ENCODE measurements around the gene MEMO1.
"Not testable (repeated sequence)": the region's sequence is repeated elsewhere in the genome, so short reads cannot be mapped to it uniquely, and the experiment has no call there.

The MEMO1 gene

GRCh38 chr2:31972059-31972458 is 38.7 kb downstream of the MEMO1 start:
- Histone ChIP-seq H3K4me2 (no peak overlapping the region), H3K9ac (no peak overlapping the region), H3K4me1 (peaks cover 0 to 66% (median 6%) of the 10 kb centered on the region in 10 experiments; a peak in 11 of 20 replicates), H3K36me3 (peaks cover 9 to 53% (median 32%) of the 10 kb centered on the region in 11 experiments; a peak in 18 of 22 replicates), H3K9me3 (replicated peaks in 1 of 11) (no peaks in the 10 kb centered on the region), H3K27ac (no peak overlapping the region), H4K20me1 (peaks cover 84 to 98% (median 91%) of the 10 kb centered on the region in 11 experiments; a peak in 21 of 22 replicates), H3K27me3 (no peaks in the 10 kb centered on the region), H3K4me3 (no peak overlapping the region)
- no peak for TF ChIP-seq Cebpa-rat (IDR thresholded peaks at IDR 0.05)

DNA sequence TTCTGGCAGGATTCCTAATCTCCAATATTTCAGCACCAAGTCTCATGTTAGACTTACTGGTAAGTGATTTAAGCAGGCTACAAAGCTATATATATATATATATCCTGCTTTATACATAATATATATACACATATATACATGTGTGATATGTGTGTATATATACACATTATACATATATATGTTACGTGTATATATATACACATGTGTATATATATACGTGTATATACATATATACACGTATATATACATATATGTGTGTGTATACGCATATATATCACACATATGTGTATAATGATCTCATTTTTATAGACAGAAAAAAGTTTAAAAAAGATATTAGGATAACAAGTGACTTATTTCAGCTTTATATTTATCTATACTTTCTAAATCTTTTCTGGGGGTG is 41.6 kb downstream of the MEMO1 start:
- Histone ChIP-seq H3K27ac (no peak overlapping the region), H4K20me1 (peaks cover 69 to 98% (median 90%) of the 10 kb centered on the region in 11 experiments; a peak in 21 of 22 replicates), H3K4me2 (no peak overlapping the region), H3K9ac (no peak overlapping the region), H3K9me3 (replicated peaks in 1 of 11) (no peaks in the 10 kb centered on the region), H3K36me3 (peaks cover 13 to 60% (median 35%) of the 10 kb centered on the region in 11 experiments; a peak in 20 of 22 replicates), H3K27me3 (no peaks in the 10 kb centered on the region), H3K4me1 (peaks cover 0 to 37% (median 1%) of the 10 kb centered on the region in 10 experiments; a peak in 10 of 20 replicates), H3K4me3 (no peak overlapping the region)
- no peak for TF ChIP-seq Cebpa-rat (IDR thresholded peaks at IDR 0.05)

DNA sequence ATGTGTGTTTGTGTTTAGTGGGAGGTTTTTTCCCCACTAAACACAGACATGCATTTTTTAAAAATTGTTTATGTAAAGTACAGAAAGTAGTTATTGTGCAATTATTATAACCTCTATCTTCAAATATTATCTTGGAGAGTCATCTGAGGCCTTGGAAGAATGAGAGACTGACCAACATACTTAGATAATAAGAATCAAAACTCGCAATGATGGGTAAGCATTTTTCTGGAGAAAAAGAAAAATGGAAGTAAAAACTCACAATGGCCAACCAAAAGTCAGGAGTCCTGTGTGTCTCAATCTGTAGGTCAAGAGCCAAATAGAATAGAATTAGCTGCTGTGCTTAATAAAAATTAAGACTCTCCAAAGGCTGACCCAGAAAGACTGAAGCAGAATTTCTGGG is 43.0 kb downstream of the MEMO1 start:
- 0 out of 22 replicates have a peak, but pooled peaks of 2 of the 11 experiments have one; percentile 8 to 17 for TF ChIP-seq Cebpa-rat (IDR thresholded peaks at IDR 0.05)
- Histone ChIP-seq H3K4me1 (peaks cover 0 to 34% (median 0%) of the 10 kb centered on the region in 10 experiments; a peak in 7 of 20 replicates), H3K9me3 (replicated peaks in 1 of 11) (no peaks in the 10 kb centered on the region), H3K4me2 (peak overlapping the region in 1 of 11 experiments; percentile 30; a peak in 1 of 22 replicates), H3K4me3 (no peak overlapping the region), H3K9ac (no peak overlapping the region), H3K36me3 (peaks cover 16 to 68% (median 39%) of the 10 kb centered on the region in 11 experiments; a peak in 20 of 22 replicates), H3K27me3 (no peaks in the 10 kb centered on the region), H4K20me1 (peaks cover 66 to 99% (median 90%) of the 10 kb centered on the region in 11 experiments; a peak in 21 of 22 replicates), H3K27ac (no peak overlapping the region)

DNA sequence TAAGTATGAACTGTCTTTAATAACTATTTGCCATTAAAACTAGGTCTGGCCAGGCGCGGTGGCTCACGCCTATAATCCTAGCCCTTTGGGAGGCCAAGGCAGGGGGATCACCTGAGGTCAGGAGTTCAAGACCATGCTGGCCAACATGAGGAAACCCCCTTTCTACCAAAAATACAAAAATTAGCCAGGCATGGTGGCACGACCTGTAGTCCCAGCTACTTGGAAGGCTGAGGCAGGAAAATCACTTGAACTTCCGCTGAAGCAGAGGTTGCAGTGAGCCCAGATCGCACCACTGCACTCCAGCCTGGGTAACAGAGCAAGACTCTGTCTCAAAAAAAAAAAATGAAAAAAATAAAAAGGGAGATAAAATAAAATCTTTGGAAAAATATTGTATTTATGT is 44.4 kb downstream of the MEMO1 start:
- not testable (repeated sequence) for H3K4me3 ChIP-seq; H3K27ac ChIP-seq; H3K4me2 ChIP-seq; H3K9me3 ChIP-seq (replicated peaks in 1 of 11); H3K27me3 ChIP-seq; H3K9ac ChIP-seq
- Histone ChIP-seq H4K20me1 (peaks cover 53 to 99% (median 90%) of the 10 kb centered on the region in 11 experiments; a peak in 21 of 22 replicates), H3K36me3 (peaks cover 16 to 66% (median 32%) of the 10 kb centered on the region in 11 experiments; a peak in 21 of 22 replicates), H3K4me1 (peaks cover 0 to 42% (median 0%) of the 10 kb centered on the region in 10 experiments; a peak in 7 of 20 replicates)

DNA sequence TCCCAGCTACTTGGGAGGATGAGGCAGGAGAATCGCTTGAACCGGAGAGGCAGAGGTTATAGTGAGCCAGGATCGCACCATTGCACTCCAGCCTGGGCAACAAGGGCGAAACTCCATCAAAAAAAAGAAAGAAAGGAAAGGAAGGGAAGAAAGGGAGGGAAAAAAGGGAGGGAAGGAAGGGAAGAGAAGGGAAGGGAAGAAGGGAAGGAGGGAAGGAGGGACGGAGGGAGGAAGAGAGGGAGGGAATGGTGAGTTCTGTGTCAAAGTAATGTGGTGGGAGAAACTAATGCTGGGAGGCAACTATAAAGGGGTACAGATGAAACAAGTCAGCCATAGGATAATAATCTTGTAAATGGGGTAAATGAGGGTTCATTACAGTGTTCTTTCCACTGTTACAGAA is 45.7 kb downstream of the MEMO1 start:
- Histone ChIP-seq H3K27ac (no peak overlapping the region), H3K27me3 (no peaks in the 10 kb centered on the region), H3K36me3 (peaks cover 16 to 62% (median 31%) of the 10 kb centered on the region in 11 experiments; a peak in 21 of 22 replicates), H3K4me1 (peaks cover 0 to 50% (median 0%) of the 10 kb centered on the region in 10 experiments; a peak in 9 of 20 replicates), H3K4me2 (no peak overlapping the region), H3K4me3 (no peak overlapping the region), H3K9ac (no peak overlapping the region), H4K20me1 (peaks cover 45 to 99% (median 90%) of the 10 kb centered on the region in 11 experiments; a peak in 21 of 22 replicates), H3K9me3 (replicated peaks in 1 of 11) (no peaks in the 10 kb centered on the region)
- TF ChIP-seq Cebpa-rat (IDR thresholded peaks at IDR 0.05): no peak

GRCh38 chr2:31962757-31963361 is 47.9 kb downstream of the MEMO1 start:
- H3K27ac ChIP-seq: peak overlapping the region in 2 of 11 experiments; percentile 18 to 54; a peak in 2 of 22 replicates
- H4K20me1 ChIP-seq: peaks cover 52 to 100% (median 97%) of the 10 kb centered on the region in 11 experiments
- H3K9me3 ChIP-seq (replicated peaks in 1 of 11): no peaks in the 10 kb centered on the region
- no peaks in the 10 kb centered on the region for H3K27me3 ChIP-seq
- H3K4me3 ChIP-seq: no peak overlapping the region
- peak overlapping the region in 3 of 11 experiments; percentile 38 to 83 (median 82); a peak in 6 of 22 replicates for H3K4me2 ChIP-seq
- H3K36me3 ChIP-seq: peaks cover 10 to 49% (median 25%) of the 10 kb centered on the region in 11 experiments; a peak in 18 of 22 replicates
- no peak overlapping the region for H3K9ac ChIP-seq
- peaks cover 0 to 64% (median 13%) of the 10 kb centered on the region in 10 experiments; a peak in 14 of 20 replicates for H3K4me1 ChIP-seq
- no peak for TF ChIP-seq Cebpa-rat (IDR thresholded peaks at IDR 0.05)

- Histone ChIP-seq H3K27ac (peak overlapping the region in 1 of 11 experiments; percentile 8; a peak in 1 of 22 replicates), H3K9ac (no peak overlapping the region), H3K4me2 (peak overlapping the region in 5 of 11 experiments; percentile 2 to 77 (median 46); a peak in 7 of 22 replicates), H3K4me3 (no peak overlapping the region), H3K36me3 (peaks cover 10 to 54% (median 38%) of the 10 kb centered on the region in 11 experiments; a peak in 21 of 22 replicates), H3K27me3 (no peaks in the 10 kb centered on the region), H4K20me1 (peaks cover 65 to 100% (median 100%) of the 10 kb centered on the region in 11 experiments), H3K4me1 (peaks cover 0 to 83% (median 19%) of the 10 kb centered on the region in 10 experiments; a peak in 14 of 20 replicates), H3K9me3 (replicated peaks in 1 of 11) (no peaks in the 10 kb centered on the region)
- no peak for TF ChIP-seq Cebpa-rat (IDR thresholded peaks at IDR 0.05)
These were observed 52.6 kb downstream of the MEMO1 start for GRCh38 chr2:31958140-31958717.

DNA sequence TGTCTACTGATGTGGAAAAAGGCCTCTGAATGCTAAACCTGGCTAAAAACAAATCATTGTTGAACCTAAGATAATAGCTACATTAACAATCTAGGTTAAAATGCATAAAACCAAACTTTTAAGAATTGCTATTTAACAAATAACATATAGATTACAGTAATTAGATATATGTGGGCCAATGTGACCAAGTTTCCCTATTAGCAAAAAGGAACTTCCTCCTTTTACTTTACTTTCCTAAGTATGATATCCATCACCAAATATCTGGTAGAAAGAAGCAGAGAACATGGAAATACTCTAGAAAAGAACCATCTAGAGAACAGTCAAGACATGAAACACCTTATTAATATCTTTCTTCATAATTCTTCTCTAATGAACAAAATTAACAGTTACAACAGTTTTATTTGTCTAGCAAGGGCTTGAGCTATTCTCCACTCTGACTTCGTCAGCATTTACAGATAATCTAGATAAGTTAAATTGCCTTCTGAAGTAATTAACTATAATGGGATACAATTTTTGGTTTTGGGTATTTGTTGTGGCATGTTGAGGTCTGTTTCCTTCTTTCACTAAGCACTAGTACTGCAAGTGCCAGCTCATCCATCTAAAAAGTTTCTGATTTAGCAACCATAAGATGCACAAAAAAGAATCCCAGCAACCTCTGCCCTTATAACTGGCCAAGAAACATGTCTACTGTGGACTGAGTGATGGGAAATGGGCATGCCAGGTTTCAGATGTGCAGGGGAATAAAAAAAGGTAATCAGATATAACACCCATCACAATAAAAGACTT is 53.3 kb downstream of the MEMO1 start:
- Histone ChIP-seq H3K9ac (no peak overlapping the region), H3K4me2 (peak overlapping the region in 4 of 11 experiments; percentile 15 to 77 (median 56); a peak in 7 of 22 replicates), H3K4me1 (peaks cover 0 to 76% (median 19%) of the 10 kb centered on the region in 10 experiments; a peak in 14 of 20 replicates), H3K4me3 (no peak overlapping the region), H4K20me1 (peaks cover 65 to 100% (median 99%) of the 10 kb centered on the region in 11 experiments), H3K36me3 (peaks cover 10 to 55% (median 38%) of the 10 kb centered on the region in 11 experiments; a peak in 21 of 22 replicates), H3K9me3 (replicated peaks in 1 of 11) (no peaks in the 10 kb centered on the region), H3K27ac (no peak overlapping the region), H3K27me3 (no peaks in the 10 kb centered on the region)
- TF ChIP-seq Cebpa-rat (IDR thresholded peaks at IDR 0.05): no peak

DNA sequence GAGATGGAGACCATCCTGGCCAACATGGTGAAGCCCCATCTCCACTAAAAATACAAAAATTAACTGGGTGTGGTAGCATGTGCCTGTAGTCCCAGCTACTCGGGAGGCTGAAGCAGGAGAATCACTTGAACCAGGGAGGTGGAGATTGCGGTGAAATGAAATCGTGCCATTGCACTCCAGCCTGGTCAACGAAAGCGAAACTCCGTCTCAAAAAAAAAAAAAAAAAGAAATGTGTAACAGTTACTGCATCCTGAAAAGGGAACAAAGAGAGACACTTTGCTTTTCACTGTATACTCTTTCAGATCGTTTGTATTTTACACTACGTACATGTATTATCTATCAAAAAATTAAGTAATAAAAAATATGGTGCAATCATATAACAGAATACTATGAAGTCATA is 53.9 kb downstream of the MEMO1 start:
- not testable (repeated sequence) for H3K4me3 ChIP-seq; H3K27me3 ChIP-seq; H3K9me3 ChIP-seq (replicated peaks in 1 of 11); H3K9ac ChIP-seq; H3K27ac ChIP-seq
- Histone ChIP-seq H3K36me3 (peaks cover 10 to 53% (median 35%) of the 10 kb centered on the region in 11 experiments; a peak in 21 of 22 replicates), H3K4me1 (peaks cover 0 to 70% (median 19%) of the 10 kb centered on the region in 10 experiments; a peak in 14 of 20 replicates), H3K4me2 (peak overlapping the region in 5 of 11 experiments; percentile 5 to 77 (median 46); a peak in 6 of 22 replicates), H4K20me1 (peaks cover 68 to 100% (median 99%) of the 10 kb centered on the region in 11 experiments)
